RWPE2 (cell line): ENCODE measurements around the gene CAMK2B.

Experiments used
- ATAC-seq: fragments of 200-7000 bp; cut with Tn5 transposase; 3 replicates; pipeline ENCODE4 v1.9.1; 2021; ENCODE audit warnings: low read depth
- DNase-seq: peaks from one replicate; pipeline ENCODE4 v3.0.0-alpha.2; 2020; ENCODE audit warnings: low spot score
- H3K27ac ChIP-seq: fragments of 450-650 bp; 2 replicates; pipeline ENCODE4 v1.5.1; 2017; ENCODE audit warnings: mild to moderate bottlenecking; ENCODE audit not compliant: poor library complexity, severe bottlenecking
- H3K27me3 ChIP-seq: fragments of 250-450 bp; sonication (Bioruptor Pico); 2 replicates; pipeline ENCODE4 v1.5.1; 2021; ENCODE audit warnings: mild to moderate bottlenecking, moderate library complexity; ENCODE audit not compliant: insufficient read depth, poor library complexity, severe bottlenecking
- H3K36me3 ChIP-seq: fragments of 250-450 bp; sonication (Bioruptor Pico); 2 replicates; pipeline ENCODE4 v1.5.1; 2020; ENCODE audit warnings: low read depth, mild to moderate bottlenecking, moderate library complexity
- H3K4me1 ChIP-seq: fragments of 250-450 bp; sonication (Bioruptor Pico); 2 replicates; pipeline ENCODE4 v1.5.1; 2021; ENCODE audit warnings: mild to moderate bottlenecking, moderate library complexity; ENCODE audit not compliant: insufficient read depth, poor library complexity, severe bottlenecking
- H3K4me3 ChIP-seq: fragments of 250-450 bp; sonication (Bioruptor Pico); 2 replicates; pipeline ENCODE4 v1.5.1; 2021; ENCODE audit warnings: mild to moderate bottlenecking, moderate library complexity; ENCODE audit not compliant: severe bottlenecking
- H3K9me3 ChIP-seq: fragments of 250-450 bp; sonication (Bioruptor Pico); 2 replicates; pipeline ENCODE4 v1.5.1; 2021; ENCODE audit warnings: mild to moderate bottlenecking, moderate library complexity; ENCODE audit not compliant: severe bottlenecking
- TF ChIP-seq, protein P1 (sequence below): fragments of 450-650 bp; IDR thresholded peaks from one replicate; pipeline ENCODE4 v1.5.1; 2017; ENCODE audit warnings: mild to moderate bottlenecking, moderate library complexity; ENCODE audit not compliant: poor library complexity, severe bottlenecking

The CAMK2B gene

DNA sequence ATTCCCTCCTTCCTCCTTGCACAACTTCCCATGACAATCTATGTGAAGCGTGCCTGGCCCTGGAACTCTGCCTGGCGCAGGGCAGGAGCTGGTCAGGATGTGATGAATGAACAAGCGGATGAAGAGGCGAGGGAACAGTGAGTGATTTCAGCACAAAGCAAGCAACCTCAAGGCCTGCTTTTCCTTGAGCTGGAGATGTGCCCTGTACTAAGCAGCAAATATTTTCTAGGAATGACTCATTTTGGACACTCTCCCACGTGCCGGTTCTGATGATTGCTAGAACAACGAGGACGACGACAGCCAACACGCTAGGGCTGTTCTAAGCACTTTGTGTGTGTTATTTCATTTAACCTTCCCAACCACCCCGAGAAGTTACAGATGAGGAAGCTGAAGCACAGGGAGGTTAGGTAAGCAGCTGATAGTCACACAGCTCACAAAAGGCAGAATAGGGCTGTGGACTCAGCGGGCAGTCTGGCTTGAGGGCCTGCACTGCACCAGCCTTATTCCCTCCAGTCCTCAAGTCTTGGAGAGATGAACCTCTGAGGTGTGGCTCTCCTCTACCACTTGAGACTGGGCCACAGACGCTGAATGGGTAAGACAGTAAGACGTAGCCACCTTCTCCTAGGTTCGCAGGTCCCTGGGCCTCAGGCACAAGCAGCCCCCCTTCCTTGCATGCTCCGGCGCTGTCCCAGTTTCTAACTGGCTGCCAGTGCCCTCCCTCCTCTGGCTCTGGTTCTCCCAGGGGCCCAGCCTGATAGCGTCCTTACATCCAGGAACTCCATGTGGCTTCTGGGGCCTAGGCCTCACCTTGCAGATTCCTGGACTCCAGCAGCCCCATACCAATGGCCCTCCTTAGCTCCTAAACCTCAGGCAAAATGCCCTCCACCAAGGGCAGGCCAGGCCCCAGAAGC, 65.6 kb downstream of the CAMK2B start:
- H3K9me3 ChIP-seq: no peaks in the 10 kb centered on the region
- H3K4me3 ChIP-seq: no peak overlapping the region
- peak overlapping the region; percentile 74 for H3K27ac ChIP-seq
- H3K36me3 ChIP-seq: no peaks in the 10 kb centered on the region
- ATAC-seq (peak; percentile 25; the same call in 2 of the 3 replicates), DNase-seq (no peak)
- no peaks in the 10 kb centered on the region for H3K27me3 ChIP-seq
- H3K4me1 ChIP-seq: peaks cover 54% of the 10 kb centered on the region
- TF ChIP-seq, protein P1, sequence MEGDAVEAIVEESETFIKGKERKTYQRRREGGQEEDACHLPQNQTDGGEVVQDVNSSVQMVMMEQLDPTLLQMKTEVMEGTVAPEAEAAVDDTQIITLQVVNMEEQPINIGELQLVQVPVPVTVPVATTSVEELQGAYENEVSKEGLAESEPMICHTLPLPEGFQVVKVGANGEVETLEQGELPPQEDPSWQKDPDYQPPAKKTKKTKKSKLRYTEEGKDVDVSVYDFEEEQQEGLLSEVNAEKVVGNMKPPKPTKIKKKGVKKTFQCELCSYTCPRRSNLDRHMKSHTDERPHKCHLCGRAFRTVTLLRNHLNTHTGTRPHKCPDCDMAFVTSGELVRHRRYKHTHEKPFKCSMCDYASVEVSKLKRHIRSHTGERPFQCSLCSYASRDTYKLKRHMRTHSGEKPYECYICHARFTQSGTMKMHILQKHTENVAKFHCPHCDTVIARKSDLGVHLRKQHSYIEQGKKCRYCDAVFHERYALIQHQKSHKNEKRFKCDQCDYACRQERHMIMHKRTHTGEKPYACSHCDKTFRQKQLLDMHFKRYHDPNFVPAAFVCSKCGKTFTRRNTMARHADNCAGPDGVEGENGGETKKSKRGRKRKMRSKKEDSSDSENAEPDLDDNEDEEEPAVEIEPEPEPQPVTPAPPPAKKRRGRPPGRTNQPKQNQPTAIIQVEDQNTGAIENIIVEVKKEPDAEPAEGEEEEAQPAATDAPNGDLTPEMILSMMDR: no peak

DNA sequence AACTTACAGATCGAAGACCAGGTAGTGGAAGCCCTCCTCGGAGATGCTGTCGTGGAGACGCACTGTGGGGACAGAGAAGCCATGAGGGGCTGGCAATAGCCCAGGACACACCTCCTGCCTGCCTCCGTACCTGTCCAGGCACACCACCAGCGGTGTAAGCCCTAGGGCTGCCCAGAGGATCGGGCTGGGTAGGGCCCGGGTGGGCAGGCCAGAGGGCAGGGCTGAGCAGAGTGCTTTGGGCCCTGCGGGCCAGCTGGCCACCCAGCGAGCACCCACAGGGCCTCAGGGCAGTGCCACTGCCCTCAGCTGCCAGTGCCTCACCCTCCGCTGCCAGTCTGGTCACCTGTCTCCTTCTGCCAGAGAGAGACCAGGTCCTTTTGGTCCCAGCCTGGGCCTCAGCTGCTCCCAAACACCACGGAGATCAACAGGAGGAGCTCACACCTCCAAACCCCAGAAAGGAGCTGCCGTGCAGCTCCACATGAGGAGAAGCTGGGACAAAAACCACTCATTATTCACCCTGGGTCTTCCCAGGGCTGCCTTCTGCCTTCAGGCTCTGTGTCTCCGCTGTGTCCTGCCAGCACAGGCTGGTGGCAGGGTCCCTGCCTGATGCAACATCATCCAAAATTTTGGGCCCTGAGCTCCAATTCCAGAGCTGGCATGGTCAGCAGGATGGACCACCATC, 66.4 kb downstream of the CAMK2B start:
- H3K27me3 ChIP-seq: no peaks in the 10 kb centered on the region
- no peak for ATAC-seq
- TF ChIP-seq, protein P1: no peak
- DNase-seq: no peak
- peaks cover 49% of the 10 kb centered on the region for H3K4me1 ChIP-seq
- peak overlapping the region; percentile 74 for H3K27ac ChIP-seq
- no peaks in the 10 kb centered on the region for H3K36me3 ChIP-seq
- no peaks in the 10 kb centered on the region for H3K9me3 ChIP-seq
- H3K4me3 ChIP-seq: no peak overlapping the region

DNA sequence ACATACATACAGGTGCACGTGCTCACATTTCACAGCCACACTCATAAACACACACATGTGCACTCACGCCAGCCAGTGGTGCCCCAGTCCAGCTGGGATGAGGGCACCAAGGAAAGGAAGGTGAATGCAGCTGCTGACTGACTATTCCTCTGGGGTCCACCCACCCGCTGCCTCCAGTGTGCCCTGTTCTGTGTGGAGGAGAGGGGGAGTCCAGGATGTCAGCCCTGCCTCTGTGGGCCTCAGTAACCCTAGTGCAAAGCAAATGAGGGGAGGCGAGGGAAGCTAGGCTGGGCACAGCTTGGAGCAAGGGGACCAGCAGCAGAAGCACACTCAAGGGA, 67.0 kb downstream of the CAMK2B start:
- DNase-seq (no peak), ATAC-seq (no peak)
- TF ChIP-seq, protein P1: no peak
- H3K4me1 ChIP-seq: peaks cover 42% of the 10 kb centered on the region
- H3K27me3 ChIP-seq: no peaks in the 10 kb centered on the region
- no peak overlapping the region for H3K4me3 ChIP-seq
- no peaks in the 10 kb centered on the region for H3K36me3 ChIP-seq
- H3K9me3 ChIP-seq: no peaks in the 10 kb centered on the region
- peak overlapping the region; percentile 74 for H3K27ac ChIP-seq

DNA sequence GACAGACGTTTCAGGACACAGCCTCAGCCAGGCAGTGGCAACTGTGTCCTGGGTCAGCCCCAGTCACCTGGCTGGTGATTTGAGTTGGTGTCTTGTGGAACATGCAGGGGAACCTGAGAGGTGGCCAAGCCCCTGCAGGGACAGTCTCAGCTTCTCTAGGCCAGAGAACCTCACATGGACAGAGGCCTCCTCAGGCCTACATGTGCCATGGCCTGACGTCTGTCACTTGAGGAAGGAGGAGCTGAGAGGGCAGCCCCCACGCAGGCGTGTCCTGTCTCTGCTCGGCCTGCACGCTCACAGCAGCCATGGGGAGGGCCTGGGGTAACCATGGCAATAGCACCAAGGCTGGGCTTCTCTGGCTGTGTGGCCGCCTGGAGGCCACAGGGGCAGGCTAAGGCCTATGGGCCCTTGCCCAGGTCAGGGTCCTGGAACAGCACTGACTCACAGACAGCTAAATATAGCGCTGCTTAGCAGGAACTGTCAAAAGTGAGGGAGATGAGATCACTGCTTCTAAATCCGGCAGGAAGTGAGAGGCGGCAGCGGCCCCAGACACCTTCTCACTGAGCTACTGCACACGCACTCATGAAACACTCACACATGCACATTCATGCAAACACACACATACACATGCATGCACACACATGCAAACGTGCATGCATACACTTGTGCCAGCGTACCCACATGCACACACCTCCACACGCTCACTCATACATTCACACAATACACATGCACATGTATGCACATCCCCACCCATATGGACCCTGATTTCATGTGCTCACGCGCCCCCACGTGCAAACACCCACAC, 67.6 kb downstream of the CAMK2B start:
- peak; percentile 91 for ATAC-seq
- DNase-seq: no peak

More for the DNA sequence above, 67.6 kb downstream of the CAMK2B start:
- peaks cover 37% of the 10 kb centered on the region for H3K4me1 ChIP-seq
- no peaks in the 10 kb centered on the region for H3K27me3 ChIP-seq
- no peak overlapping the region for H3K4me3 ChIP-seq
- peak overlapping the region; percentile 74 for H3K27ac ChIP-seq
- TF ChIP-seq, protein P1: peak; percentile 8
- no peaks in the 10 kb centered on the region for H3K36me3 ChIP-seq
- no peaks in the 10 kb centered on the region for H3K9me3 ChIP-seq
